IPS DF 6.9 (cell line): ENCODE measurements around the gene NTRK3.

Experiments used
- DNase-seq: peaks from one replicate; pipeline ENCODE4 v3.0.0-alpha.2; 2013; ENCODE audit warnings: low read depth, low spot score
- H3K27ac ChIP-seq: one replicate; pipeline ENCODE4 v1.5.1; 2013; ENCODE audit warnings: low read length, control low read depth
- H3K27me3 ChIP-seq: 2 replicates; pipeline ENCODE4 v1.6.1; 2013; ENCODE audit warnings: mild to moderate bottlenecking, low read length; ENCODE audit not compliant: control insufficient read depth, insufficient read depth
- H3K36me3 ChIP-seq: 2 replicates; pipeline ENCODE4 v1.6.1; 2013; ENCODE audit warnings: low read length; ENCODE audit not compliant: control insufficient read depth, insufficient read depth
- H3K4me1 ChIP-seq: 2 replicates; pipeline ENCODE4 v1.6.1; 2013; ENCODE audit warnings: low read length; ENCODE audit not compliant: control insufficient read depth, insufficient read depth
- H3K4me3 ChIP-seq: 2 replicates; pipeline ENCODE4 v1.5.1; 2013; ENCODE audit warnings: mild to moderate bottlenecking, low read length
- H3K9me3 ChIP-seq: 2 replicates; pipeline ENCODE4 v1.6.1; 2013; ENCODE audit warnings: low read length, inconsistent platforms; ENCODE audit not compliant: control insufficient read depth, insufficient read depth
- WGBS: extraction: QIAGEN DNeasy Blood & Tissue Kit; methylation state at CpG from one replicate; pipeline ENCODE4 v1.1.7; 2013; ENCODE audit warnings: mixed read lengths, missing lambda C conversion rate; ENCODE audit not compliant: insufficient read length, insufficient coverage; 5-methylcytosine and 5-hydroxymethylcytosine counted together

The NTRK3 gene

DNA sequence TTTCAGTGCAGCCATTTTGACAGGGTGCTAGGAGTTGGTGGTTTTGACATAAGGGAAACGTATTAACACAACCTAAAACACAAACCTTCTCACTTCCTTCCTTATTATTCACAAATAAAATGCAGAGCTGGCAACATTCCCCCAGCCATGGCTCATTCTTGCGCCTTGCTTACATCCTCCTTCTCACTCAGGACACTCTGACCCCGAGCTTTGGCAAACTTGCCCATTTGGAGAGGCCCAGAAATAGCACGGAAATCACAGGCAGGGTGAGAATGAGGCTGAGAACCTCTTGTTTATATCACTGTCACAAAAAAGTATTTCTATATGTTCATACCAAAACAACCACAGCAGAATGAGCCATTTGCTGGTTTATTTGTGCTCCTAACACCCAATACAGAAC, 244.3 kb downstream of the NTRK3 start:
- no peaks in the 10 kb centered on the region for H3K36me3 ChIP-seq
- no CpG with 5 or more reads among the region's 4 CpGs for WGBS
- no peak for DNase-seq

GRCh38 chr15:88011533-88011932, 245.0 kb downstream of the NTRK3 start:
- no peak for DNase-seq
- Histone ChIP-seq H3K27ac (no peak overlapping the region), H3K4me1 (0 out of 2 replicates have a peak, but pooled peaks cover 3% of the 10 kb centered on the region), H3K9me3 (no peaks in the 10 kb centered on the region), H3K36me3 (no peaks in the 10 kb centered on the region), H3K4me3 (no peak overlapping the region), H3K27me3 (no peaks in the 10 kb centered on the region)
- WGBS = no CpG with 5 or more reads among the region's 4 CpGs

More for the DNA sequence above, 244.3 kb downstream of the NTRK3 start:
- no peak overlapping the region for H3K27ac ChIP-seq
- no peaks in the 10 kb centered on the region for H3K27me3 ChIP-seq
- 0 out of 2 replicates have a peak, but pooled peaks cover 3% of the 10 kb centered on the region for H3K4me1 ChIP-seq
- no peaks in the 10 kb centered on the region for H3K9me3 ChIP-seq
- no peak overlapping the region for H3K4me3 ChIP-seq

- Histone ChIP-seq H3K27me3 (no peaks in the 10 kb centered on the region), H3K9me3 (no peaks in the 10 kb centered on the region), H3K4me1 (no peaks in the 10 kb centered on the region), H3K4me3 (no peak overlapping the region), H3K27ac (no peak overlapping the region), H3K36me3 (no peaks in the 10 kb centered on the region)
- no peak for DNase-seq
- 100% methylated on average over 1 of the region's 3 CpGs for WGBS
Measured at GRCh38 chr15:88006146-88006545, 250.4 kb downstream of the NTRK3 start.

- H3K27ac ChIP-seq = no peak overlapping the region
- no peaks in the 10 kb centered on the region for H3K9me3 ChIP-seq
- no CpG with 5 or more reads among the region's 1 CpG for WGBS
- H3K27me3 ChIP-seq = no peaks in the 10 kb centered on the region
- H3K4me1 ChIP-seq = no peaks in the 10 kb centered on the region
- no peak overlapping the region for H3K4me3 ChIP-seq
- no peak for DNase-seq
- no peaks in the 10 kb centered on the region for H3K36me3 ChIP-seq
Measured at GRCh38 chr15:88004399-88004798, 252.1 kb downstream of the NTRK3 start.

DNA sequence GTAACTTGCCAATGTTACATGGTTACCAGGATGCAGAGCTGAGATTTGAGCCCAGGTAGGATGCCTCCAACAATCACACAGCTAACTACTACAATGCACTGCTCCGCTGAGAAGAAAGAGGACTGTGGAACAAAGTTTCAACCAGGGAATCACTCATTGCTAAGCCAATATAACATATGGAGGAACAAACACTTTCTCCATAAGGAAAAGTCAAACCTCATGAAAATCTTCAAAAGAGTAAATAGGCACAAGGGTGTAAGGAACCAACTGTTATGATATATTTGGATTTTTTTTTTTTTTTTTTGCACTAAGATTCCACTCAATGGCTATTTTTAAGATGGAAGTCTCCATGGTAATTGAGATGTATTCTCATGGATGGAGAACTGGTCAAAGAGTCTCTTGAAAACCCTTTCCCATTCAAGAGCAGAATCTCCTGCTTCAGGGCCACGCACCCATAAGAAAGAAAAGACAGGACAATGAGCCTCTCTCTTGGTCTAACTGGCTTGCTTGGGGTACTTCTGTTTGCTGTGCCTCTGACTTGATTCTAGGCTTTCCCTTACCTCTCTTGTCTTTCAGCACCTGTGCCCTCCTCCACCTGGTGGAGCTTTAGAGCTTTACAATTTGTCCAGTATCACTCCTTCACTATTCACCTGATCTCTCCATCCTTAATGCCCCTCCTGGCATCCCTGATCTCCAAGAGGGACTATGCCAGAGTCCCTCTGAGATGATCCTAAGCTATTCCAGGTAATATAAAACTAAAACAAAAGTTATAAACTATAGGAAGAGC, 252.8 kb downstream of the NTRK3 start:
- Histone ChIP-seq H3K9me3 (no peaks in the 10 kb centered on the region), H3K27ac (no peak overlapping the region), H3K36me3 (no peaks in the 10 kb centered on the region), H3K27me3 (no peaks in the 10 kb centered on the region), H3K4me1 (no peaks in the 10 kb centered on the region), H3K4me3 (no peak overlapping the region)
- DNase-seq = no peak
- WGBS = no CpG with 5 or more reads among the region's 2 CpGs

- H3K4me1 ChIP-seq = no peaks in the 10 kb centered on the region
- no peak overlapping the region for H3K4me3 ChIP-seq
- no peak overlapping the region for H3K27ac ChIP-seq
- H3K27me3 ChIP-seq = no peaks in the 10 kb centered on the region
- no peaks in the 10 kb centered on the region for H3K9me3 ChIP-seq
- no peak for DNase-seq
- no CpG with 5 or more reads among the region's 4 CpGs for WGBS
- no peaks in the 10 kb centered on the region for H3K36me3 ChIP-seq
Measured at GRCh38 chr15:88002706-88003105, 253.8 kb downstream of the NTRK3 start.

GRCh38 chr15:87998630-87999029, 257.9 kb downstream of the NTRK3 start:
- no peaks in the 10 kb centered on the region for H3K4me1 ChIP-seq
- no peaks in the 10 kb centered on the region for H3K9me3 ChIP-seq
- DNase-seq = no peak
- no peak overlapping the region for H3K27ac ChIP-seq
- H3K36me3 ChIP-seq = no peaks in the 10 kb centered on the region
- no peak overlapping the region for H3K4me3 ChIP-seq
- no peaks in the 10 kb centered on the region for H3K27me3 ChIP-seq

DNA sequence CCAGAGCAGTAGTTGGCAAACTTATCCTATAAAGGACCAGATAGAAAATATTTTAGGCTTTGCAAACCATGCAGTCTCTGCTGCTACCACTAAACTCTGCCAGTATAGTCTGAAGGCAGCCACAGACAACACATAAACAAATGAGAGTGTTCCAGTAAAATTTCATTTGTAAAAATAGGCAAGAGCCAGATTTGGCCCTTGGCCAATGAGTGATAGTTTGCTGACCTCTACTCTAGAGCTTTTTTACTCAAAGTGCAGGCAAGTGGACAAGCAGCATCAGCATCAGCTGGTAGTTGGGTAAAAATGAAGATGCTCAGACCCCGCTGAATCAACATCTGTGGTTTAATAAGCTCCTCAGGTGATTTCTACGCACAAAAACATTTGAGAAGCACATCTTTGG, 269.8 kb downstream of the NTRK3 start:
- no CpG with 5 or more reads among the region's 2 CpGs for WGBS

GRCh38 chr15:87985451-87985850, 271.1 kb downstream of the NTRK3 start:
- WGBS = no CpG with 5 or more reads among the region's 7 CpGs
- no peak for DNase-seq
- Histone ChIP-seq H3K9me3 (no peaks in the 10 kb centered on the region), H3K36me3 (no peaks in the 10 kb centered on the region), H3K4me3 (no peak overlapping the region), H3K27me3 (no peaks in the 10 kb centered on the region), H3K27ac (no peak overlapping the region), H3K4me1 (no peaks in the 10 kb centered on the region)

More for the DNA sequence above, 269.8 kb downstream of the NTRK3 start:
- Histone ChIP-seq H3K4me3 (no peak overlapping the region), H3K27ac (no peak overlapping the region), H3K4me1 (no peaks in the 10 kb centered on the region), H3K27me3 (no peaks in the 10 kb centered on the region), H3K9me3 (no peaks in the 10 kb centered on the region), H3K36me3 (no peaks in the 10 kb centered on the region)
- no peak for DNase-seq

- no peak overlapping the region for H3K4me3 ChIP-seq
- no peaks in the 10 kb centered on the region for H3K9me3 ChIP-seq
- no peak for DNase-seq
- no peaks in the 10 kb centered on the region for H3K4me1 ChIP-seq
- H3K36me3 ChIP-seq = no peaks in the 10 kb centered on the region
- WGBS = no CpG with 5 or more reads among the region's 6 CpGs
- H3K27me3 ChIP-seq = no peaks in the 10 kb centered on the region
- H3K27ac ChIP-seq = no peak overlapping the region
Measured at GRCh38 chr15:87981969-87982368, 274.6 kb downstream of the NTRK3 start.

- no CpG with 5 or more reads among the region's 3 CpGs for WGBS
- no peak overlapping the region for H3K4me3 ChIP-seq
- DNase-seq = no peak
- H3K27me3 ChIP-seq = no peaks in the 10 kb centered on the region
- H3K27ac ChIP-seq = no peak overlapping the region
- no peaks in the 10 kb centered on the region for H3K4me1 ChIP-seq
- H3K9me3 ChIP-seq = no peaks in the 10 kb centered on the region
- no peaks in the 10 kb centered on the region for H3K36me3 ChIP-seq
Measured at GRCh38 chr15:87977907-87978306, 278.6 kb downstream of the NTRK3 start.
